Head of caudate nucleus (tissue), 42 donors: ENCODE results near the gene GRIN2C.

ENCODE experiments used
- DNase-seq, 42 donors: peaks; one replicate each; pipeline versions ENCODE4 v3.0.0 to v3.0.0-alpha.2; 2020 to 2021; ENCODE audit warnings: mixed read lengths in 7 of 42
- intact Hi-C: fragments of 100-400 bp; cut with DNase I; formaldehyde crosslinking; loops from one replicate; pipeline ENCODE4 v1.15.0; 2022

The GRIN2C gene

DNA sequence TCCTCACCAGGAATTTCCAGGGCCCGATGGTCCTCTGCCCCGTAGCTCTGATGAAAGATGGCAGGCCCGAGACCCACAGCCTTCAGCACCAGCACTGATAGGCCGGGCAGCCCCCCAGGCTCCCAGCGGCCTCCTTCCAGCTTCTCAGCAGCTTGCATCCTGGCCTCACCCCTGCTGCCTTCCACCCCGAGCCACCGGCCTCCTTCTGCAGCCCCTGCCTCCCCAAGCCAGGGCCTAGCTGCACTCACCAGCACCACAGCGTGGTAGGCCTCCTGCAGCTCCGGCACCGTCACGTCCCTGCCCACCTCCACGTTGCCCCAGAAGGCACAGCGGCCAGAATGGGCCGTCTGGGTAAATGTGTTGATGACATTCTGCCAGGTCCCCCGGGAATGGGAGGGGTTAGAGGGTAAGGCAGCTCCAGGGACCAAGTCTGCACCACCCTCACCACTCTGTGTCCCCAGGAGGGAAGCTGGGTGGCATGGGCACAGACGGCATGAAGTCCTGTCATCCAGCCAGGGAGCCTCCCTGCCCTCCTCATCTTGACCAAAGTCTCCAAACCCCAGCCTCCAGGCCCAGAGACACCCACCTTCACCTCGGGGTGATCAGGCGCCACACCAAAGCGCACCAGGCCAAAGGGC is 6.6 kb upstream of the GRIN2C start:
- intact Hi-C loops = no loop called here
- no peak for DNase-seq

DNA sequence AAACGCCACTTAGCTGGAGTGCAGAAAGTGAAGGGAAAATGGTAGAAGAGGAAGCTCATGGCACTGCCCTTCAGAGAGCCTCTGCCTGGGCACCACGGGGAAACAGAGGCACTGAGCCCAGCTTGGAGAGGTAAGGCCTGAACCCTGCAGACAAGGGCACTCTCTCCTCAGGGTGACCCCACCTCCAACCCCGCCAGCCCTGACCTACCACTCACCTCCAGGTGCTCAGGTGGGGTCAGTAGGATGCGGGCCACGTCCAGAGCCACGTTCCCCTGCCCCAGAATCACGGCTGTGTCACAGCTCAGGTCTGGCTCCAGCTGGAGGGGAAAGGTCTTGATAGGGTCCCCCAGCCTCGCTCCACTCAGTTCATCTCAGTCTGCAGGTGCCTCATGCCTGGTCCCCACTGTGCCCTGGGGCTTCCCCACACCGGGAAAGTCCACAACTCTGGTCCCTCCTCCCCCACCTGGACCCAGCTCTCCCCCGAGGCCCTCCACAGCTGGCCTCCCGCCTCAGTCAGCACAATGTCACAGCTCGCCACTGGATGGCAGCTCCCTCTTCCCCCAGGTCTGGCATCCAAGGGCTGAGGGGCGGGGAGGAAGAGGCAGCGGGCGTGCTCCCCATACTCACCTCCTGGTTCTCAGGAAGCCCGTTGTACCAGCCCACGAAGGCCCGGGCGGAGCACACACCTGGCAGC is 6.0 kb upstream of the GRIN2C start:
- DNase-seq = no peak
- intact Hi-C loops = loop anchor here (2.0 kb wide), 2 partner anchors 73 to 121 kb away; no protein-coding TSS in a partner anchor

DNA sequence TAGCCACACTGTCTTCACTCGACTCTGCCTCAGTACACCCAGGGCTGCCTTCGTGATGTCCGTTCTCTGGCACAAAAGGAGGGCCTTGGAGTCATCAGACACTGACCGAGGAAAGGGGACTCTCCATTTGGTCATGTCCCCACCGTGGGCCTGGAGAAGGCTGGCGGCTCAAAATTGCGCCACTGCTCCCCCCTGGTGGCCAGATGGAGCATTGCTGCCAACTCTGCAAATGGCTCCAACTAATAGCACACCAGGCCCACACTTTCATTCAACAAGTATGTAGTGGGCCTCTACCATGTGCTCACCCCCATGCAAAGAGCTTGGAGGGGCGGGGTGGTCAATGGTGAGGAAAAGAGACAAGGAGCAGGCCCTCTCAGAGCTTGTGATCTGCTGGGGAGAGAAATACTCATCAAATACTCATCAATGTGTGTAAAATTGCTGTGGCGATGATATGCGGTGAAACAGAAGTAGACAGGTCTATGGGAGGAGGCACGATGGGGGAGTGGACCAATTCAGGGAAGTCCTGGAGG is 5.2 kb upstream of the GRIN2C start:
- intact Hi-C loops = loop anchor here (2.0 kb wide), 2 partner anchors 72 to 120 kb away; no protein-coding TSS in a partner anchor
- DNase-seq = peak; percentile 62 to 94 (median 86)

DNA sequence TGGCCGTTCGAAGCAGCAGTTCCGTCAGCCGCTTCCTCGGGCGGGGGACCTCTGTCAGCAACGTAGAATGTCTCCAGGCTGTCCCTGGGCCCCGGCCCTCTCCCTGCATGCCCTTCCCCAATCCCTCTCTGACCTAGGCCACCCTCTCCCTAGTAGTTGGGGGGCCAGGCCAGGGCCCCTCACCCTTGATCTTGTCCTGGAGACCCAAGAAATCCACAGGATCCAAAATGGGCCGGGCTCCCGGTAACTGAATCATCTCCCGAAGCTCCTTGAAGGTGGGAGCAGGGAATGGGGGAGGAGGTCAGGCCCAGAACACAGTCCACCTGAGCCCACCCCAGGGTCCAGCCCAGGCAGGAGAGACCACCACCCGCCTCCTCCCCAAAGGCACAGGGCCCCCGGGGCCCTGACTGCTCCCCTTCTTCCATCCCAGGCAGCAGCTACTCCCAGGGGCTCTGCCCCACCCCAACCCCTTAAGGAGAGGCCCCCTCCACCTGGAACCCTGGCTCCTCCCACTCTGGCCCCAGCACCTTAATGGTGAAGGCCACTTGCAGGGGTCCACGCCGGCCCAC is 4.7 kb upstream of the GRIN2C start:
- DNase-seq = no peak
- intact Hi-C loops = loop anchor here (2.0 kb wide), 2 partner anchors 72 to 120 kb away; no protein-coding TSS in a partner anchor

DNA sequence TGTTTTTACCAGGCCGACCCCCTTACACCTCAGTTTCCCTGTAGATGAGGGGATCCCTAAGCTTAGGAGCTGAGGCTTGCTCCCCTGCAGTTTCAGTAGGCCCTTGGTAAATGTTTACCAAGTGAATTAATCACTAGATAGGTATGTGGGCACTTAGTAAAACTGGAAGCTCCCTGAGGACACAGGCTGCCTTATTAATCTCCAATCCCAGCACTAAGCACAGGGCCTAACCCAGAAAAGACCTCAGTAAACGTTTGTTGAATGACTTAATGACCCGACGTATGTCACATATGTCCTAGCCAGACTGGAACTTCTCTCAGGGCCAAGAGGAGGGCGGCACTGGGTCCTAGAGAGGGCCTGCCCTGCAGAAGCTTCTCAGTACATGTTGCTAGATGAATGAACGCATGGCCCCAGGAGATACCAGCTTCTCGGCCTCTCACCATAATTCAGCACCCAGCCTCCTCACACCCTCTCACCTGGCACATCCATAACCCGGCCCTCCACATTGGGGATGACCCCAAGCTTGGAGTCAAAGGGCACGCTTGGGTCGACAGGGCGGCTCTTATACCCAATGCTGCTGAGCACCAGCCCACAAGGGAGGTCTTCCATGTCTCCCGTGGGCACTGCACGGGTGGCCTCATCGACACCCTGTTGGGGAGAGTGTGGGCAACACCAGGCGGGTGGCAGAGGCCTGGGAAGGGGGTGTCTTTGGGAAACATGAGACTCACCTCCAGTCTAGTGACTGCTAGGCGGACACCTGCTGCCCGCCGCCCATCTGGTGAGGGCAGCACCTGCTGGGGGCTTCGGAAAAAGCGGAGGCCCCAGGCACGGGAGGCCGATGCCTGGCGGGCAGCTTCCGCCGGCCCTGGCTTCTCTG is 4.0 kb upstream of the GRIN2C start:
- DNase-seq = no peak
- intact Hi-C loops = loop anchor here (2.0 kb wide), 2 partner anchors 71 to 119 kb away; no protein-coding TSS in a partner anchor

DNA sequence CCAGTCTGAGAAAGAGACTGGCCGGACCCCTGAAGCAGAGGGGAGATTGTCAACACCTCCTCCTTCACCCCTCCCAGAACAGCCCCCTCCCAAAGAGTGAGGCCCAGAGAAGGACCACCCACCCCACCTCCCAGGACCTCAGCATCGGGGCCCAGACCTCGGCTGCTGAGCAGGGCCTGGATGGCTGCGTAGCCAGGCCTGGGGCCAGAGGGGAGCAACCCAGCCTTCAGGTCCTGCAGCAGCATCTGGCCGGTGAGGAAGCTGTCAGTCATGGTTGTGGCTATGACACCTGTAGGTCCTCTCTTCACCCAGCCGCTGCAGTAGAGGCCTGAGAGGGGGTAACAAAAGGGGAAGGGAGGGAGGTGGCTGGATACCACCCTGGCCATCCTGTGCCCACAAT is 3.2 kb upstream of the GRIN2C start:
- DNase-seq = no peak
- intact Hi-C loops = no loop called here

DNA sequence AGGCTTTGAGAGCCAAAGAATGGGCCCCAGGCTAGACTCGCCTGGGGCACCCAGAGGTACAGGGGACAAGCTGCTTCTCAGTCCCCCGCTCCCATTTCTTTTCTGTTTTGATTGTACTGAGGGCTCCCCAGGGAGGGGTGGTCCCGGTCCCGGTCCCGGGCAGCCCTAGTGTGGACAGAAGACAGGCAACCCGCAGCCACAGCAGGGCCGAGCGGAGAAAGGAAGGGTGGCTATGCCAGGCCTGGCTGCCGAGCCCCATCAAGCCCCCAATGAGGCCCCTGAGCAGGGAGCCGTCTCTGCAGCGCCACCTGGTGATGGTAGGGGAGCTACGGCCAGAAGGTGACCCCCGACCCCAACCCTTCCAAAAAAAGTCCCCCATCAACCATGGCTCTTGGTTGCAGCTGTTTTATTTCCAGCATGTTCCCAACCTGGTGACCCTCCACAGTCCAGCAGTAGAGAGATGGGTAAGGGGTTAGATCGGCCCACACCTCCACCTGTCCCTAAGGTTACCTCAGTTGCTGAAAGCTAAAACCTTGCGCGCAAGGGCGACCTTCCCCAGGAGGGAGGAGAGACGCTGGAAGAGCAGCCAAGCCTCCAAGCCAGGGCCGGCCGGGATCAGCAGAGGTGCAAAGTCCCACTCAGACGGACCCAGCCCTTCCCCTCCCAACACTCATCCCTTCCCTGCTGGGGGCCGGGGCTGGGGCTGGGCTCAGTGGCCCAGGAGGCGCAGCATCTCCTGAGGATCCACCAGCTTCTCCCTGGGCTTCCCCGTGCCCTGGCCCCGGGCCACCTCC is 2.6 kb upstream of the GRIN2C start:
- intact Hi-C loops = no loop called here
- peak; percentile 48 to 90 (median 77) for DNase-seq

DNA sequence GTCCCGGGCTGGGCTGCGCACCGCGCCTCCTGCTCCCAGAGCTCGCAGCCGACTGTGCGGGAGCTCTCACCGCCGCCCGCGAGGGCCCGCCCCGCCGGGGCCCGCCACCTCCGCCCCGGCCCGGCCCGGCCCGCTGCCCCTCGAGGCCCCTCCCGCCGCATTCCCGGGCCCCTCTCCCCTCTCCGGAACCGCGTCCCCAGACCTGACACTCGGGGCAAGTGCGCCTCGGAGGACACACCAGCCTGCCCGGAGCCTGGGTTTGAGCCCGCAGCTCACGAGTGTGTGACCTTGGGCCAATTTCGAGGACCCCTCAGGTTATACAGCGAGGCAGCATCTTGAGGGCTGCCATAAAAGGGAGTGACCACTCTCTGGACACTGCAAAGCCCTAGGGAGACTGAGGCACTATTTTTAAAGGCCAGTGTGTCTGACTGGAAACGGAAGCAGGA is 2.0 kb upstream of the GRIN2C start:
- intact Hi-C loops = no loop called here
- no peak for DNase-seq

DNA sequence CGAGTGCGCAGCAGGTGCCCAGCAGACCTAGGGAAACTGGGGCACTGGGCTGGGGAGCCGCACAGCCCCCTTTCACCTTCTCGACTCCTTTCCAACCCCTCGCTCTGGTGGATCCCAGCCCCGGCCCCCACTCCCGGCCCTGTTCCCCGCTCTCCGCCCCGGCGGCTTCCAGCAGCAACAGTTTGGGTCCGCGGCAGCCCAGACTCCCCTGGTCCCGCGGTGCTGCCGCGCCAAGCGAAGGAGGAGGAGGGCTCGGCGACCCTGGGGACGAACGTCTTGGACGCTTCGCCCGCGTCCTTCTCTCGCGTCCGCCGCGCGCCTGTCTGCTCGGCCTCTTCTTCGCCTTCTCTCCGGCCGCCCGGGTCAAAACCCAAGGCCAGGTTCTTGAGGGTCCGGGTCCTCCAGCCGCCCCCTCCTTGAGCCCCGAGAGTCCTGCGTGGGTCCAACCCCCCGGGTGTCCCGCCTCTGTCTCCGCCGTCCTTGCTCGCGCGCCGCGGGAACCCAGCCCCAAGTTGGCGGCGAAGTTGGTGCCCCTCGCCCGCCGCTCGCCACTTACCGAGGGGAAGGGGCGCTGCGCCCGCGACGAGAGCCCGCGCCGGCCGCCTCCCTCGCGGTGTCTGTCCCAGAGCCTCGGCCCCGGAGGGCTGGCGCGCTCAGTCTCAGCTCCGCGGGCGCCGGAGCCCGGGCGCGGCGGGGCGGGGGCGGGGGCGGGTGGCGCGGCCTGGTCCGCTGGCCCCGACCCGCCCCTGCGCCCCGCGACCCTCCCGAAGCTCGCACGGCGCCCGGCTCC is 1.4 kb upstream of the GRIN2C start:
- intact Hi-C loops = no loop called here
- DNase-seq = no peak

DNA sequence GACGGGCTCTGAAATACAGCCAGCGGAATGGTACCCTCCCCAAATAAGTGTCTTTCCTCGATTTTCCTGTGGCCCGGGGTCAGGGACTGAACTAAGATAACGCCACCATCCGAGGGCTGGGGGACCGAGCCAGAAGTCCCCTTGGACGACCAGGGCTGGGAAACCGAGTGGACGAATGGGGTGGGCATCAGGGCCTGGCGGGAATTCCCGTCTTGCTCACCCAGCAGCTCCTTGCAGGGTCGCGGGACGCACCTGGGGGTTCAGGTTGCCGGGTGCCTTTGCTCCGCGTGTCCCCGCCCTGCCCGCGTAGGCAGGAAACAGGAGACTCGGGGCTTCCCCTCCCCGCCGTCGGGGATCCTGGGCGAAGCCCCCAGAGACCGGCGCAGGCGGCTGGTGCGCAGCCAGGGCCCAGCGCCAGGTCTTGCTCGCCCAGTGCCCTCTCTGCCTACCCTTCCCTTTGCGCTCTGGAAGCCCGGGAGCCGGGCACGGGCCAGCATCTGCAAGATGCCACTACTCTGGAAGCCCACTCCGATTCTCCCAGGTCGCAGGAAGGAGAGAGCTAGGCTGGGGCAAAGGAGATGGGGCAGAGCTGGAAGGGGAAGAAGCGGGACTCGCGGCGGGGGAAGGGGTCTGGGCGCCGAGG is 665 bp upstream of the GRIN2C start:
- DNase-seq = no peak
- intact Hi-C loops = no loop called here

DNA sequence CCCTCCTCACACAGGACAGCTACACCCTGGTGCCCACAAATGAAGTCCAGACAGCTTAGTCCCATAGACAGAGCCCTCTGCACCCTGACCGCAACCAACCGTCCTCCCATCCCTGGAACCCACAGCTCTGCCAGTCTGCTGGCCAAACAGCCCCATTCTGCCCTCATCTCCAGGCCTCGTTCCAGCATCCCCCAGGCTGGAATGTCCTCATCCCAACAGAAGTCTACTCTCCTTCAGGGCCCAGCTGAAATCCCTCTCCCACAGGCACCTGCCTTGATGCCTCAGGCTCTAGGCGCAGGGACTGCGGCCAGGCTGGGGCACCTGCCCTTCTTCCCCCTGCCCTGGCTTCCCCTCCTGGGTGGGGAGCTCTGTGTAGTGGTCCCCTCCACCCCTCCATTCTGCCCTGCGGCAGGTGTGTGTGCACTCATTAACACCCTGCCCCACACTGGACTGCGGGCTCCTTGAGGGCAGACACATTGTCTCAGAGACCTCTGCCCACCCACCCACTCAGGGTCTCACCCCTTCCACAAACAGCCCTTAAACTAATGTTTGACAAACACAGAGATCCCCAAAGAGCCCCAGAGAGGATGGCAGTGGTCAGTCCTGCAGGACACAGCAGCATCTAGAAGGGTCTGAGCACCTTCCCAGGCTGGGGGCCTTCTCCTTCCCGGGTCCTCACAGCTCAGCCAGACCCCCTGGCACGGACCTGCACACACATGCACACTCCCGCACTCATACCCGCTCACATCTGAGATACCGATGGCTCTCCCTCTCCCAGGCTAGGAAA is 820 bp downstream of the GRIN2C start:
- intact Hi-C loops = no loop called here
- no peak for DNase-seq

DNA sequence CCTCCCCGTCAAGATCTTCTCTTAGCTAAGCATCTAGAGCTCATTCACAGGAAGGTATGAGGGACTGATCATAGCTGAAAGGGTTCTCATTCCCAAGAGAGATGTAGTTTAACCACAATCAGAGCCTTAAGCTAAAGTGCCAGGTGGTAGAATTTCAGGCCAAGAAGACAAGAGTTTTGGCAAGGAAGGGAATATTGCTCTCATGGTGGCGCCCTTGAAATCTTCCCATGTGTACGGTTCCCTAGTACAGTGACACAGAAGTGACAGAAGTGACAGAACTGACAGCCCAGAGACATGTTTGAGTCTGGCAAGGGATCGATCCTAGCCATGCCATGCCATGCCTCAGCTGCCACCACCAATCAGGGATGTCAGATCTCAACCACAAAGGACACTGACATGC is 2.5 kb downstream of the GRIN2C start:
- DNase-seq = no peak
- intact Hi-C loops = no loop called here

DNA sequence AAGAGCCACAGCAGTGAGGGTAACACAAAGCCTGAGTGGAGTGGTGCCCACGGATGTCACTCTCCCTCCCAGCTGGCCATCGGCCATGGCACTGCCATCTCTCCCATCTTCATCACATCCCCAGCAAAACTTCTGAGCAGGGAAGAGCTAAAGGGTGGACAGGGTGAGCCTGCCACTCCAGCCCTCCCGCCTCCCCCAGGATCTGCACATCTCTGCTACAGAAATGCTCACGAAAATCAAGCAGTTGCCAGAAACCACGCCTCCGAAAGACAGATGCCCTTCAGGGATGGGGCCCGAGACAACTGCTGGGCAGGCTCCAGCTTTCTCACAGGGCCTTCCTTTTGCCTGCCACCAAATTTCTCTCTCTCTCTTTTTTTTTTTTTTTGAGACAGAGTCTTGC is 3.6 kb downstream of the GRIN2C start:
- intact Hi-C loops = no loop called here
- no peak for DNase-seq

DNA sequence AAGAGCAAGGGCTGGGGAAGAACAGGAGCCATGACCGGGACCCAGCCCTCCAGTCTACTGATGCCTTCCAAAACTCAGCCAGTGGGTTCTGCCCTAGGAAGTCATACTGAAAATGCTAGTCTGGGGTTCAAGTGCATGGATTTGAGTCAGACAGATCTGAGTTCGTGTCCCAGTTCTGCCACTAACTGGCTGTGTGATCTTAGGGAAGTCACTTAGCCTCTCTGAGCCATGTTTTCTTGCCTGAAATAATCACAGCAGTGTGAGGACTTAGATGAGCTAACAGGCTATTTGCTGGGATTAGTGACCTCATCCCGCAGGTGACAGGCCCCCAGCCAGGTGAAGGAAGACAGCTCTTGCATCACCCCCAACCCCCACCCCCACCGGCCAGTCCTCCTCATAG is 4.4 kb downstream of the GRIN2C start:
- intact Hi-C loops = no loop called here
- DNase-seq = no peak

DNA sequence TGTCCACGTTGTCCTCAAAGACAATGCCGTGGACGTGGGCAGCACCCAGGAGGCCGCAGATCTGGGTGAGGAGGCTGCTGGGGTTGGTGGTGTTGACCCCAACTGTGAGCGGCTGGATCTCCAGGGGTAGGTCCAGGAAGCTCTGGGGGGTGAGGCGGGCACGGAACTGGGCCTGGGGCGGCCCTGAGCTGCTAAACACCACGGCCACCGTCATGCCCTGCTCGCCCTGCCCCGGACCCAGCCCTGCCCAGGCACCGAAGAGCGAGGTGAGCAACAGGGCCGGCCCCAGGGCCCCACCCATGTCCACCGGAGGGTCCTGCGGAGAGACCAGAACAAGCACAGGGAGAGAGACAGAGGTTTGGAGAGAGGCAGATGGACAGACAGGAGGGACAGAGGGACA is 4.9 kb downstream of the GRIN2C start:
- intact Hi-C loops = no loop called here

DNA sequence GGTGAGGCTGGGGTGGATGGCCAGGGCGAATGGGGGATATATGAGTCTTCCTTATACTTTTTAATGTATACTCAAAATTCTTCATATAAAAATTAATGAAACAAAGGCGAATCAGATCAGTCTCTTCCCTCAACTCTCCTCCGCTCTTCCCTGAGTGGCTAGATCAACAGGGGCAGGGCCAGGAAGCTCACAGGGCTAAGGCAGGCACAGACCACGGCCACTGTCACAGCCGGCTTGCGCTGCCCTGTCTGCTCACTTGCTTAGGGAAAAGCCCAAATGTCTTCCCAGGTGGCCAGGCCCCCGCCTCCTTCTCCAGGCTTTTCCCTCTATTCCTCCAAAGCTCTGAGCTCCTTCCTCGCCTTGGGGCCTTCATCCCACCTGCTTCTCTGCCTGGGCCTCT is 6.0 kb downstream of the GRIN2C start:
- no peak for DNase-seq
- intact Hi-C loops = no loop called here

More for the DNA sequence above, 4.9 kb downstream of the GRIN2C start:
- no peak for DNase-seq

DNA sequence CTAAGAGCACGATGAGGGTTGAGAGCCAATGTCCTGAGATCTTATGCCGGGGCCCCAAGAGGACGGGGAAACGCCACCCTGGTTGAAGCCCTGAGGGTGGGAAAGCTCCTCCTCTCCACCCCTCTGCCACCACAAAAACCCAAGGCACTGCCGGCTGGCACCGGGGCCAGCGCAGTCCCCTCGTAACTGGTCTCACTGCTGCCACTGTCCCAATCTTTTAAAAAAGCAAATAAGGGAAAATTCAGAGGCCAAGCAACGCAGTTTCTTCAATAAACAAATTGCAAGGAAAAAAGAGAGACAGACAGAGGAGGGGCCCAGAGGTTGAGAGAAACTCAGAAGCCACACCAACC is 6.7 kb downstream of the GRIN2C start:
- intact Hi-C loops = no loop called here
- no peak for DNase-seq
